ENCODE measurements around the gene PPP1CC.
A peak's percentile ranks its signal among the peaks of the same experiment; 100 is the strongest.
"Not testable (repeated sequence)": the region's sequence is repeated elsewhere in the genome, so short reads cannot be mapped to it uniquely, and the experiment has no call there.

The PPP1CC gene

DNA sequence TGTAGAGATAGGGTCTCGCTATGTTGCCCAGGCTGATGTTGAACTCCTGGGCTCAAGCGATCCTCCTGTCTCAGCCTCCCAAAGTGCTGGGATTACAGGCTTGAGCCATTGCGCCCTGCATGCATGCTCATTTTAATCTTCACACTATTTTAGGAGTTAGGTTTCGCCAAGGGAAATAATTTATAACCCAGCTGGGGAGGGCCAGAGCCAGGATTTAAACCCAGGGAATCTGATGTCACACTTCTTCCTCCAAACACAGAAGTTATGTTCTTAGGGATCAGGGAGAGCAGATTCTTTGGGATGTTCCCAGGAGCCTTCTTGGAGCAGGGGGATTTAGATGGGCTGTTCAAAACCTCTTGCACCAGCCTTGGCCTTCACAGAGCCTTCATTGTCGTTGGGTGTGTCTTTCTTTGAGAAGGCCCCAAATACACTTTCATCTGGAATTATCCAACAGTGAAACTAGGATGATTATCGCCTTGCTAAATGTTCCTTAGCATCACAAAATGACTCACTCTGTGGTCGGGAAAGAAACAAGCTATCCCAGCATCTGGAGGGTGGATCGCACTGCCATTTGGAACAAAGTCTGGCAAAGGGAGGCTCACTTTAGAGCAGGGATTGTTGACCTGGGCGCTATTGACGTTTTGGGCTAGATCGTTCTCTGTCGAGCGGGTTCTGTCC is 8.2 kb upstream of the PPP1CC start:
- peak; percentile 68 for DNase-seq

DNA sequence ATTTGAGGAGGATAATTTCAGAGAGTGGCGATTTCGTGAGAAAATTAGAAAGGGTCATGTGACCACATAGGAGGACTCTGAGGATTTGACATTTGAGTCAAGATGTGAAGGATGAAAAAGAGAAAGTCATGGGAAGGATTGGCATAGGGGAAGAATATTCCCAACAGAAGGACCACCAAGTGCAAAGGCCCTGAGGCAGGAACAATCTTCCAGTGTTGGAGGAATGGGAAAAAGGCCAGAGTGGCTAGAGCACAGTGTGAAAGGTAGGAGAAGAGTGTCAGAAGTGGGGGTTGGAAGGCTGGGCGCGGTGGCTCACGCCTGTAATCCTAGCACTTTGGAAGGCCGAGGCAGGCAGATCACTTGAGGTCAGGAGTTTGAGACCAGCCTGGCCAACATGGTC is 3.9 kb upstream of the PPP1CC start:
- DNase-seq, result no peak

DNA sequence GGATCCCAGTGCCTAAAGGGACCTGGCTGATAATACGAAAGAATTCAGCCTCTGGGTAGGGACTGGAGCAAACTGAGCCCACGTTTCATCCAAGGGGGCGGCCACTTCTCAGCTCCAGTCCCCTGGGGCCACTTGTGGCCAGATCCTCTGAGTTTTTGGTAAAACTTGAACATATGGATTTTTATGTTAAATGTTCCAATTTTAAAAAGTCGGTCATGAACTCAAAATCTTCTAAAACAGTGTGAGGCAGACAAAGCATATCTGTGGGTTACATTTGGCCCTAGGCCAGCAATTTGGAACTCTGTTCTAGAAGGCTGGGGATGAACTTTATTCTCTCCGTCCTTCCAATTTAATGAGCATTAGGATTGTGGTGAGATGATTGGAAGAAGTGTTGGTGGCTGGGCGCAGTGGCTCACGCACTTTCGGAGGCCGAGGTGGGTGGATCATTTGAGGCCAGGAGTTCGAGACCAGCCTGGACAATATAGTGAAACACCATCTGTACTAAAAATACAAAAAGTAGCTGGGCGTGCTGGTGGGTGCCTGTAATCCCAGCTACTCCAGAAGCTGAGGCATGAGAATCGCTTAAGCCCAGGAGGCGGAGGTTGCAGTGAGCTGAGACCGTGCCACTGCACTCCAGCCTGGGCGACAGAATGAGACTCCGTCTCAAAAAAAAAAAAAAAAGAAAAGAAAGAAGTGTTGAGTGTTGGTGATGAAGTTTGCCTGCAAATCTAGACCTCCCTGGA is 3.0 kb upstream of the PPP1CC start:
- no peak for DNase-seq

DNA sequence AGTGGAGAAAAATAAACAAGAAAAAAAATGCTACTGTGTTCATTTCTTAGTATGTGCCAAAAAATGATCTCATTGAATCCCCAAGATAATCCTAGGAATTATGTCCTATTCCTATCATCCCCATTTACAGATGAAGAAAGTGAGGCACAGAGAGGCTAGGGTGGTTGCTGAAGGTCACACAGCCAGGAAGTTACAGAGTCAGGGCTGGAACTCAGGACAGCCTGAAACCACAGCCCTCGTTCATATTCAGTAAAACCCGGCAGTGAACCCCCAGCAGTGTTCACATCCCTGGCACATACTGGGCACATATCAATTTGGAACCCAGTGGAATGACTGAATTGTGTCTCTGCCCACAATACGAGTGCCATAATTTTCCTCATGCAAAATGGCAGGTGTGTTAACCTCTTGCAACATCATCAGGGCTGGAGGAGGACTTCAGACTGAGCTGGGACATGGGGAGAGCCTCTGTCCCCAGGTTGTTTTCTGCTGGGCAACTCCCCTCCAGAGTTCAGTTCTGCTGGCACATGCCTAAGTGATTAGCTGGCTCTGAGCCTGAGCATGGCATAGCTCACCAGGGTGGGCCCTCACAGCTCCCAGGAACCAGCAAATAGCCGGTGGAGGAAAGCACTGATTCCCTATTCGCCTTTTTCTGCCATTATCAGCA is 2.0 kb upstream of the PPP1CC start:
- DNase-seq, result no peak

- peak; percentile 69 for DNase-seq
Measured at GRCh38 chr12:110744151-110744571, 1.5 kb upstream of the PPP1CC start.

DNA sequence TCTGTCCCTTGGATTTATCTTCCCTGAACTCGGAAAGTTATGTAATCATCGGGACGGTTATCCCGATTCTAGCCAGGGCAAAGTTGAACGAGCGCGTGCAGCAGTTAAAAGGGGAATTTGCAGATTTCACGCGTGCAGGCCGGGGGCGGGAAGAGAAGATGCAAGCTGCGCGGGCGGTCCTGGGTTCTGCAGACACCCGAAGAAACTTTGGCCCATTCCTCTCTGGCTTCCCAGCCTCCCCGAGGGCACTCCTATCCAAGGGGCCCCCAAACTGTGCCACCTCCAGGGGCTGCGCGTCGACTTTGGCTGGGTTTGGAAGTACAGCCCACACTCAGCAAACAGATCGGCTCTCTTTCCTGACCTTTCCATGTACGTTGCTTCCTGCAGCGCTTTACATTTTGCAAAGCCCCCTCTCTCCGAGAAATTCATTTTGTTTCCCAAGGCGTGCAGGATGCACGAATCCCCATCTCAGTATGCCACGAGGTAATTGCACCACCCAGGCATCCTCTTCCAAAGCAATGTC is 941 bp upstream of the PPP1CC start:
- DNase-seq, result peak; percentile 18

- DNase-seq, result peak; percentile 23
Measured at GRCh38 chr12:110742096-110742717, 484 bp downstream of the PPP1CC start.

DNA sequence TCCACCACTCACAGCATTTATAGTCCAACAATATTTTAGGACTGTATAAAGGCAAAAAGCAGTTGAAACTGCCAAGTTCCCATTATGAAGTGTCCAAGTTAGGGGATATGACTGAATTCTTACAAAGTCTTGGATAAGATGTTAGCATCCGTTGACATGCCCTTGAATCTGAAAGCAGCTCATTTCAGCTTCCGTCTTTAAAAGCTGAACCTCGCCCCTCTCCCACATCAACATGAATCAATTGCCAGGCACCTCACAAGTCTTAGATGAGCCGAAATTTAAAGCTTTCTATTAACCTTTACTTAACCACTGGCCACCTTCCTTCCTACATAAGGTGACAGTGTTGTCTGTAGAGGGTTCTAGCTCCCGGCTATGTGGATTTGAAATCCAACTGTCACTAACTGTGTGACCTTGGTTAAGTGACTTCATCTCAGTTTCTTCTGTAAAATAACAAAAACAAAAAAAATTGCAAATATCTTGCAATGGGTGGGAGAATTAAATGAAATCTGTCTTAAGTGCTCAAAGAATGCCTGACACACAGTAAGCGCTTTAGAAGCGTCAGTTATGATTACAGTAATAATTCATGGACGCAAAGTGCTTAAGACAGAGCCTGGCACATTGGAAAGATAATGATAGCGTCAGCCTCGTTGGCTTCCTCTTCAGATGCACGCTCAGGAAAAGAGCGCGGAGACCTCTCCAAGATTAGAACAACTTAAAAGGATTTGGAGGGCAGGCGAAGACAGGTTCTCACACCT is 1.2 kb downstream of the PPP1CC start:
- DNase-seq, result peak; percentile 25

DNA sequence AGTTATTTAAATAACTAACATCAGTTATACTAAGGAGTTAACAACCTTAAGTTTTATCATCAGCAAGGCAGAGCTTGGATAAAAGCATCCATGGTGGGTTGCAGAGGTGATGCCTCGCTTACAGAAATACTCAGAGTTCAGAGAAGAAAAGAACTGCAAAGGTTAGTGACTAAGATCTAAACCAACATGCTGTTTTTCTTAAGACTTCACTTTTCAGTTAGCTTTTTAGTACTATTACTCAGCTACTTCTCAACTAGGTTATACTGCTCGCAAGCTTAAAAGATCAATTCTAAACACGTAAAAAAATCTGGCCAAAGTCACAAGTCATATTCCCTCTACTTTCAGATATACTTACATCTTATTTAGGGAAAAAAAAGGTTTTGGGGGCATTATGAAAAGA is 2.8 kb downstream of the PPP1CC start:
- no peak for DNase-seq

DNA sequence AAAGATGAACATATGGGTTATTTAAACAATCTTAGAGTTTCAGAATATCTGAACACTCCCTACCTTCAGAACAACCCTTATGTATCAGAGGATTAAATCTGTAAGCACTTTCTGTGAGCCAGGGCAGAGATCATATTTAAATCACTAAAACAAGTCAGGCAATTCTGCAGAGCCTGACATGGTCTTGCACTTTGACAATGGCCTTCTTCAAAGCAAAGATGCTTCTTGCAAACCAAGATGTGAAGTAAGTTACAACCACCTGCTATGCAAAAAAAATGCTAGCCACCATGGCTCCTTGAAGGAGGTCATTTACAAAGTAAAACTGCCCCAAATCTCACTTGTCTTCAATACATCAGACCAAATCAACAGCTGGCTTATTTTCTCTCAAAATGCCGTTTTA is 3.2 kb downstream of the PPP1CC start:
- DNase-seq, result no peak

GRCh38 chr12:110737532-110737931 is 5.2 kb downstream of the PPP1CC start:
- DNase-seq, result no peak

- DNase-seq, result peak; percentile 49
Measured at GRCh38 chr12:110737016-110737415, 5.7 kb downstream of the PPP1CC start.

DNA sequence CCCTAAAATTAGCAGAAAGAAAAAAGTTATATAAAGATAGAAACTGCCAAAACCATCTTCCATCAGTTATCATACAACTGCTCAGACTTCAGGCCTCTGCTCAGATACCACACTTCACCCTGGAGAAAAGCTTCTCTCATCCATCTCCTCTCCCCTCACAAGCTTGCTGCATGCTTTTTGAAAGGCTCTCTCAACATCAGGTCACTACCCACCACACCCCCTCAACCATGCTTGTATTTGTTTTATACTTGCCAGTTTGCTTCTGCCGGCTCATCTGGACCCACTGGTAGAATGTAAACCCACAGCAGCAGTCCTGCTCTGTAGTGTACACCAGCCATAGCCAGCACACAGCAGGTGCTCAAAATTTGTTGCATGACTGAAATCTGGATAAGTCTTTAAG is 8.8 kb downstream of the PPP1CC start:
- DNase-seq, result no peak

DNA sequence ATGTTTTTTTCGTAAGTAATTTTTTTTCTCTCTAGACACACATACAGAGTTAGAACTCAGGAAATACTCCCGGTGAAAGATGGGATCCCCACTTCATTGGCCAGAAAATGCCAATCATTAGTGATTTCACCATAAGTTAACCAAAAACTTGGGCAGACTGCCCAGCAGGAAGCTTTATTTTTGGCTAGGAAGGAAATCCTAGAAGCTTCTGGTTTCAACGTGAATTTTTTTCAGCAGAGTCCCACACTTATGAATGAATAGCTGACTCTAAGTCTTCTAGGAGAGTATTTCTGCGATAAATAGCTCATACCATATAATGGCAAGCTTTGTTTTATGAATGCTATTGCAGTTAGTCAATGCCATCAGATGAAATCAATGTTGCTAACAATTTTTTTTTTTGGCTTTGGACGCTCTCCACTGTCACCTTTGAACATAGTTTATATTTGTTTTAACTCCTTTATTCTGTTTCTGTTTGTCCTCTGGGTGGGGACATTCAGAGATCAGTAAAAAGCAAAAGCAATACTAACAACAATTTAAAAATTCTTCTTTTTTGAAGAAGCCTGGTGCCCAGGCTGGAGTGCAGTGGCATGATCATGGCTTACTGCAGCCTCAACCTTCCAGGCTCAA is 9.5 kb downstream of the PPP1CC start:
- DNase-seq, result peak; percentile 76

GRCh38 chr12:110732572-110732971 is 10.1 kb downstream of the PPP1CC start:
- DNase-seq, result no peak

DNA sequence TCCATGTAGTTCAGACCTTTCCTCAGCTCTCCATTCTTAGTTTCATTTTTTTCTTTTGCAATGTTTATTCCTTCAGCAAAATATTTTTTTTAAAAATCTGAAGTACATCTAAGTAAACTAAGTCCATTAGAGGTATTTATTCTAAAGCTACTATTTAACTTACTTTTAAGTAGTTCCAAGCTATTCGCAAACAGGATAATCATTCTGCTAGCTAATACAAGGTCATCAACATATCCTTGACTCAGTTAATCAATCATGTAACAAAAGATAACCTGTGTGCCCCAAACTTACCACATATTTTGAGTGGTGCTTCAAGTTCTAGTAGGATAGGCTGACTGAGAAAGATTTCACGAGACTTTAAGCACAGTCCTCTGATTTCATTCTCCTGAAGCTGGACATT is 11.2 kb downstream of the PPP1CC start:
- DNase-seq, result no peak

DNA sequence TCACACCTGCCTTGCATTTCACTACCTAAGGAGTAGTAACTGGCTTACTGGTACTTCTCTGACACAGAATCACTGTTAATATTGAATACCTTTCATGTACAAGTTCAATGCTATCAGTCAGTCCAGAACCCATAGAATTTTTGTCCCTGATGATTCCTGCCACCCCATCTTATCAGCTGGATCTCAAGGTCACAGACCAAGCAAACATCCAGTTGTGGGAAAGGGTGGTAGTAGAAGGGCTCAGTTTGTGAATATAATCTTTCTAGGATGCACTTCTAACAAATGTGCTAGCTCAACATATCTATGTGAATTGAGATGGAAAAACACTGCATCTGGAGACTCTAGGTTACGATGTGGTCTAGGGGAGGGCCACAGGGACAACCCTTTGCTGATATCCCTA is 14.1 kb downstream of the PPP1CC start:
- no peak for DNase-seq

DNA sequence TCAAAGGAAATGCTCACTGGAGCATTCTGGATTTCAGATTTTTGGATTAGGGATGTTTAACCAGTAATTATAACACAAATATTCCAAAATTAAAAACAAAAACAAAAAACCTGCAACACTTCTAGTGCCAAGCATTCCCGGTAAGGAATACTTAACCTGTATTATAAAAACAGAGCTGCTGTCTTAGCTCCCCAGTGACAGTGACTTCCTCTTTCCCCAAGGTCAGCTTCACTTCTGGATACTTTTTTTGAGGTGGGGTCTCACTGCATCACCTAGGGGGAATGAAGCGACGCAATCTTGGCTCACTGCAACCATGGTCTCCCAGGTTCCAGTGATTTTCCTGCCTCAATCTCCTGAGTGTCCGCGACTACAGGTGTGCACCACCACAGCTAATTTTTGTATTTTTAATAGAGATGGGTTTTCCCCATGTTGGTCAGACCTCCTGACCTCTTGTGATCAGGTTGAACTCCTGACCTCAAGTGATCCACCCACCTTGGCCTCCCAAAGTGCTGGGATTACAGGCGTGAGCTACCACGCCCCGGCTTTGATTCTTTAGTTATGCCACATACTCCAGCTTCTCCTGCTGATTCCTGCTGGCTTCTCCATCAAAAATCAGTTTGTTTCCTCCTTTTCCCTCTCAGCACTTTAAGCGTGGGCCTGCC is 15.9 kb downstream of the PPP1CC start:
- no peak for DNase-seq

DNA sequence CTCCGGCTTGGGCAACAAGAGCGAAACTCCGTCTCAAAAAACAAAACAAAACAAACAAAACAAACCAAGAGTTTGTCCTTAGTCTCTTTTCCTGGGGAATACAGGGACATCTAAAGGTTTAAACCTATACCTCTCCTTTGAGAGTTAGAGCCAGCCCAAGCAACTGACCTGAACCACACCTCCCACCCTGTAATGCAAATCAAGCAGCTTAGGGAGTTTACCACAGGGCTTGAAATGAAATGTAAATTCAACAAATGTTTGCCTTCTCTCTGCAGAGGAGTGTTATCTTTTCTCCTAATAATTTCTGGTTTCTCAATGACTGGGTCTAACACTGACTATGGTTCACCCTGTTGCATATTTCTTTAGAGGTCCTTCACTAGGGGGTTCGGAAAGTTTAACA is 16.7 kb downstream of the PPP1CC start:
- no peak for DNase-seq

DNA sequence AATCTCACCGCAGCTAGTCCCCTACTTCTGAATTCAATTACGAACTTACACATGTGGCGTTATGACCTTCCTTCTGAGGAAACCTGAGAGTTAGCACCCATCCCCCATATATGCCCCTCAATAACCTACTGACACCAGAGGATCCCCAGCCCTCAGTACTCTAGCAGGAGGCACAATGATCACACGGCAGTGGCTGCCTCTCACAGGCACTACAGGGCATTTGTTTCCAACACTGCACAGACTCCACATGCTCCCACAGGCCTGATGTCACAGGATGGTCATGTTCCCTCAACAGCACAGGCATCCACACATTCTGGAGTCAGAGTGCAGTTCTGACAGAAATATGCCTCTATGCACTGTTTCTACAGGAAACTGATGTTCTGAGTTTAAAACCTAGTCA is 17.4 kb downstream of the PPP1CC start:
- DNase-seq, result no peak

- DNase-seq, result not testable (repeated sequence)
Measured at GRCh38 chr12:110722892-110723291, 19.8 kb downstream of the PPP1CC start.

DNA sequence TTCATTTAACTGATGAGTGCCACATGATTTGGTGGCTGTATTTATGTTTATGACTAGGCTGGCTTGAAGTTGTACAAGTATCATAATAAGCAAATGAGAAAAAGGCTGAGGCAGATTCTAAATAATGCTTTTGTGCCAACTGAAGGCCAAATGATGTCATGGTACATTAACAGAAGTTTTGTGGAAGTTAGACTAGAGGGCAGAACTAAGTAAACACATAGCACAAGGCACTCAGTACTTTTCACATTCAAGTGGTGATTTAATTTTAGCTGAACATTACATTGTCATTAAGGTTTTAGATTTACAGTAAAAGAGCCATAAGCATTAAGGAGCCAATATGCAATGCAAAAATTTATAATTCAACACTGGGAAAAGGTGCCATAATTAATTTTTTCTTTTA is 21.1 kb downstream of the PPP1CC start:
- DNase-seq, result no peak

All from HCEC 1CT (cell line).